GM18520 (cell line): ENCODE results near the gene SERPINH1.

Experiments
- ATAC-seq: cut with Tn5 transposase; IDR thresholded peaks from one replicate; pipeline ENCODE4 v1.9.1; 2021; ENCODE audit not compliant: unreplicated experiment

The SERPINH1 gene

GRCh38 chr11:75554258-75555022 lies 7.6 kb upstream of the SERPINH1 start:
- no peak for ATAC-seq

GRCh38 chr11:75555079-75555811 lies 6.8 kb upstream of the SERPINH1 start:
- ATAC-seq = no peak

- no peak for ATAC-seq
Observed at GRCh38 chr11:75556275-75556674, 5.8 kb upstream of the SERPINH1 start.

GRCh38 chr11:75557666-75558494 lies 4.2 kb upstream of the SERPINH1 start:
- ATAC-seq = no peak

- ATAC-seq = no peak
Observed at GRCh38 chr11:75558939-75559843, 2.9 kb upstream of the SERPINH1 start.

GRCh38 chr11:75560644-75561043 lies 1.4 kb upstream of the SERPINH1 start:
- ATAC-seq = no peak

GRCh38 chr11:75561426-75562047 lies 516 bp upstream of the SERPINH1 start:
- no peak for ATAC-seq

- no peak for ATAC-seq
Observed at GRCh38 chr11:75562836-75563484, 907 bp downstream of the SERPINH1 start.

GRCh38 chr11:75563501-75563977 lies 1.5 kb downstream of the SERPINH1 start:
- ATAC-seq = no peak

GRCh38 chr11:75563978-75564552 lies 2.0 kb downstream of the SERPINH1 start:
- no peak for ATAC-seq

GRCh38 chr11:75565221-75565814 lies 3.3 kb downstream of the SERPINH1 start:
- no peak for ATAC-seq

GRCh38 chr11:75565916-75566762 lies 4.1 kb downstream of the SERPINH1 start:
- no peak for ATAC-seq

GRCh38 chr11:75566763-75567279 lies 4.8 kb downstream of the SERPINH1 start:
- no peak for ATAC-seq

GRCh38 chr11:75567971-75568370 lies 5.9 kb downstream of the SERPINH1 start:
- no peak for ATAC-seq

GRCh38 chr11:75568616-75569219 lies 6.7 kb downstream of the SERPINH1 start:
- ATAC-seq = no peak

GRCh38 chr11:75570559-75571139 lies 8.6 kb downstream of the SERPINH1 start:
- no peak for ATAC-seq

- no peak for ATAC-seq
Observed at GRCh38 chr11:75571625-75572024, 9.6 kb downstream of the SERPINH1 start.
